ENCODE results near the gene NDUFAF2.

- TF ChIP-seq POLR2A (IDR thresholded peaks at IDR 0.05) = no peak
- TF ChIP-seq, protein P1, sequence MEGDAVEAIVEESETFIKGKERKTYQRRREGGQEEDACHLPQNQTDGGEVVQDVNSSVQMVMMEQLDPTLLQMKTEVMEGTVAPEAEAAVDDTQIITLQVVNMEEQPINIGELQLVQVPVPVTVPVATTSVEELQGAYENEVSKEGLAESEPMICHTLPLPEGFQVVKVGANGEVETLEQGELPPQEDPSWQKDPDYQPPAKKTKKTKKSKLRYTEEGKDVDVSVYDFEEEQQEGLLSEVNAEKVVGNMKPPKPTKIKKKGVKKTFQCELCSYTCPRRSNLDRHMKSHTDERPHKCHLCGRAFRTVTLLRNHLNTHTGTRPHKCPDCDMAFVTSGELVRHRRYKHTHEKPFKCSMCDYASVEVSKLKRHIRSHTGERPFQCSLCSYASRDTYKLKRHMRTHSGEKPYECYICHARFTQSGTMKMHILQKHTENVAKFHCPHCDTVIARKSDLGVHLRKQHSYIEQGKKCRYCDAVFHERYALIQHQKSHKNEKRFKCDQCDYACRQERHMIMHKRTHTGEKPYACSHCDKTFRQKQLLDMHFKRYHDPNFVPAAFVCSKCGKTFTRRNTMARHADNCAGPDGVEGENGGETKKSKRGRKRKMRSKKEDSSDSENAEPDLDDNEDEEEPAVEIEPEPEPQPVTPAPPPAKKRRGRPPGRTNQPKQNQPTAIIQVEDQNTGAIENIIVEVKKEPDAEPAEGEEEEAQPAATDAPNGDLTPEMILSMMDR (IDR thresholded peaks at IDR 0.05) = no peak
Observed at GRCh38 chr5:61053937-61054336, 108.9 kb downstream of the NDUFAF2 start.

Data from esophagus squamous epithelium (tissue), 4 donors.